Right atrium auricular region (tissue), 2 donors: ENCODE data around the gene DLG1. TPM values are rescaled to one million over a fixed set of nuclear protein-coding genes. Genes with fewer than 3 reads are reported as not detected.

Experiments
- DNase-seq: peaks from one replicate; pipeline ENCODE4 v3.0.0-alpha.2; 2019; ENCODE audit warnings: low spot score
- H3K27ac ChIP-seq, 2 donors: fragments of 200-600 bp; sonication (generic); 1 replicate in 1 of 2; 2 replicates in 1 of 2; pipeline ENCODE4 v1.5.1; 2016 to 2019
- H3K27me3 ChIP-seq, 2 donors: fragments of 200-600 bp; sonication (generic); one replicate each; pipeline versions ENCODE4 v1.5.1 to v1.6.0; 2017 to 2019
- H3K36me3 ChIP-seq: fragments of 200-600 bp; sonication (generic); one replicate; pipeline ENCODE4 v1.5.1; 2016
- H3K4me1 ChIP-seq, 2 donors: fragments of 200-600 bp; sonication (generic); one replicate each; pipeline versions ENCODE4 v1.5.1 to v1.6.0; 2017 to 2019
- H3K4me3 ChIP-seq, 2 donors: fragments of 200-600 bp; sonication (generic); 1 replicate in 1 of 2; 2 replicates in 1 of 2; pipeline ENCODE4 v1.5.1; 2017 to 2019; ENCODE audit warnings: mild to moderate bottlenecking in 1 of 2, moderate library complexity in 1 of 2
- H3K9me3 ChIP-seq, 2 donors: fragments of 200-600 bp; sonication (generic); one replicate each; pipeline ENCODE4 v1.5.1; 2019
- CTCF ChIP-seq, 2 donors: fragments of 200-600 bp; sonication (generic); IDR thresholded peaks; one replicate each; pipeline ENCODE4 v1.5.1; 2019; ENCODE audit warnings: antibody characterized with exemption in 2 of 2
- total RNA-seq, 2 donors: library from RNA; depleted of rRNA; stranded (reverse); fragments of >200 nt; gene quantifications; one replicate each; pipeline ENCODE4 v1.1.0, GENCODE V29; 2016

DLG1 gene
- total RNA-seq, result 10 to 100 TPM; 24.4 to 49.9 TPM

DNA sequence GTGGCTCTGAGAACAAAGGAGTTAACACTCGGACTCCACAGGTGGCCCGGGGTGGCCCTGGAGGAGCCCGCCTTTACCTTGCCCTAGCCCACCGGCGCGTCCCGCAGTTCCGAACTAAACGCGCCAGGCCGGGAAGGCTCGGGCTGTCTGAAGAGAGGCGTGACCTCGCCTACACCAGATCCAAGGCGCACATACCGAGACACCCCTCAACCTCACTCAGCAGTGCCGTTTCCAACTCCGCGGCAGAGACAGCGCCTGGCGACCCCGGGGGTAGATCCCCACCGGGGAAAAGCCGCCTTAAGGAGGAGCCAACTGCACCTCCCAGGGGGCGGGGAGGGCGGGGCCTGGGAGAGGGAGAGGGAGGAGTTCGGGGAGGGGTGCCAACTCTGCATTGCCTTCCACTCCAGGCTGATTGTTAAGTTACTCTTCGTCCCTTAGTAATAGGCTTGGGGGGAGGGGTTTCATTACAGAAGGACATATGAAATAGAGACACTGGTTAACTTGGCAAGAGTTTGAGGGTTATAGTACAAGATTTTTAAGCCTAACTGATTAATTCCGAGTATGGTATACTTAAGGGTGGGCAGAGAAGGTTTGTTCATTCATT, at the start of gene DLG1:
TSS of gene DLG1 (minus strand) at position 272 of the 604 bp plus-strand sequence. CDS start 1,408 bp downstream, outside the sequence.
- Histone ChIP-seq H3K9me3 (no peaks in the 10 kb centered on the region), H3K4me1 (peaks cover 0 to 22% of the 10 kb centered on the region in 2 donors), H3K36me3 (no peaks in the 10 kb centered on the region), H3K27ac (peak within 1 kb of the TSS; percentile 95 to 97), H3K4me3 (peak within 1 kb of the TSS; percentile 85 to 99), H3K27me3 (no peaks in the 10 kb centered on the region)
- peak; percentile 91 for DNase-seq
- TF ChIP-seq CTCF (IDR thresholded peaks at IDR 0.05), result no peak

DNA sequence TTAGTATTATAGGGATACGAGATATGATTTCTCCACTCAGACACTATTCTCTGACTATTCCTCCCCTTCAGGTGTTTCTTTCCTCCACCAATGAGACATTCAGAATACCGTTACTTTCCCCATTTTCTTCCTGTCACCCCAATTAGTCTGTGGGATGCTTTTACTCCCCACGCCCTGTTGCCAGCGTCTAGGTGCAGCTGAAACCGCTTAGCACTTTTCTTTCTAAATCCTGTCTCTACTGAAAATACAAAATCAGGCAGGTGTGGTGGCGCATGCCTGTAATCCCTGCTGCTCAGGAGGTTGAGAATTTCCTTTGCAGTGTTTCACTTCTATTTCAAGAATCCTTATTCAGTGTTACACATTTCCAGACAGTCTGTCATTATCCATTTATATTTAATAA, 49.6 kb upstream of the DLG1 start:
- H3K36me3 ChIP-seq, result no peaks in the 10 kb centered on the region
- H3K4me1 ChIP-seq, result peaks cover 0 to 6% of the 10 kb centered on the region in 2 donors
- H3K27me3 ChIP-seq, result no peaks in the 10 kb centered on the region
- no peak overlapping the region for H3K27ac ChIP-seq
- no peak overlapping the region for H3K4me3 ChIP-seq
- no peak for TF ChIP-seq CTCF (IDR thresholded peaks at IDR 0.05)
- no peak for DNase-seq
- no peaks in the 10 kb centered on the region for H3K9me3 ChIP-seq

DNA sequence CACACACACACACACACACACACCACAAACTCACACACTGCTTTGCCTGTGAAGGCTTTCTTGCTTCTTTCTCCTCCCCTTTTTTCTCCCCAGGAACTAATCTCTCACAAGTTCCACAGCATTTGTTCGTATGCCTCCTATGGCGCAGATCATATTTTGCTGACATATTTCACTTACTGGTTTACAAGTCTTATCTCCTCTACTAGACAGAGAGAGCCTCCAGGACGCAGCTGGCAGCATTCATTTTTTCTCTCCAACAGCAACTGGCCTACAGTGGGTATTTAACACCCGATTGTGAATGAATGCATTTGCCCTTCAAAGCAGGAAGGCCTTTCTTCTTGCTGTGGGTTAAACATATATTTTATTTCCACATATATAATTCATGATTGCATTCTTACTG, 47.0 kb upstream of the DLG1 start:
- Histone ChIP-seq H3K4me3 (no peak overlapping the region), H3K9me3 (no peaks in the 10 kb centered on the region), H3K36me3 (no peaks in the 10 kb centered on the region), H3K27ac (no peak overlapping the region), H3K4me1 (no peaks in the 10 kb centered on the region), H3K27me3 (no peaks in the 10 kb centered on the region)
- no peak for TF ChIP-seq CTCF (IDR thresholded peaks at IDR 0.05)
- DNase-seq, result no peak

GRCh38 chr3:197344582-197345318, 46.3 kb upstream of the DLG1 start:
- Histone ChIP-seq H3K36me3 (no peaks in the 10 kb centered on the region), H3K4me3 (no peak overlapping the region), H3K27me3 (no peaks in the 10 kb centered on the region), H3K4me1 (no peaks in the 10 kb centered on the region), H3K9me3 (no peaks in the 10 kb centered on the region), H3K27ac (no peak overlapping the region)
- no peak for TF ChIP-seq CTCF (IDR thresholded peaks at IDR 0.05)
- DNase-seq, result no peak

DNA sequence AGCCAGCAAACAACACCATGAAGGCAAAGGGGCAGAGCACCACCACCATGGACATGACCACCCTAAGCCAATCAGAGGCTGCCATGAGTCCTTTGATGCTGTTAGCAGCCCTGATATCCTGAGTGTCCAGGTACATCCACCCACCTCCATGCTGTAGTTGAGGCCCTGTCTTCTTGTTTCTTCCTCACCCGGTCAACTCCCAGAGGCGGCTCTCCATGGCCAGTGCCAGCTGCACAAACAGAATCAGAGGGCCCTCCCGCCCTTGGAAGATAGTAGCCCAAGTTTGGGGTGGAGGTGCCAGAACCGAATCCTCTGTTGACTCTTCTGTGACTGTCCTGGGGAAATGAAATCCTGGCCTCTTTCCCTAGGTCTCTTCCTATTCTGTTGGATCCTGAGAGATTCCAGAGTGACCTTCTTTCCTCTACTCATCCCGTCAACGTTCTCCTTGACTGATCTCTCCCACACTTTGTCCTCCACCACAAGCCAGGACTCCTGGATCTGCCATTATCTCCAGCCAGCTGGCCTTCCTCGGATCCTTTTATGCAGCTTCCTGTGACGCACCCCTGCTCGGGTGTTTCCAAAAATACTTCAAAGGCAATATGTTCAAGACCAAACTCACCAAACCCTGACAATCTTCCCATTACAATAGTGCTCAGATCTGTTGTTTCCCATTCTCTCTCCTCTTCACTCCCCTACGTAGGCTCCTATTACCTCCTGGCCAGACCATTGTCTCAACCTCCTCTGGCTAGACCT, 45.4 kb upstream of the DLG1 start:
- Histone ChIP-seq H3K27ac (no peak overlapping the region), H3K36me3 (no peaks in the 10 kb centered on the region), H3K4me1 (no peaks in the 10 kb centered on the region), H3K27me3 (no peaks in the 10 kb centered on the region), H3K9me3 (no peaks in the 10 kb centered on the region), H3K4me3 (no peak overlapping the region)
- DNase-seq, result no peak
- TF ChIP-seq CTCF (IDR thresholded peaks at IDR 0.05), result no peak
